ENCODE data around the gene PEAR1. TPM values are rescaled to one million over a fixed set of nuclear protein-coding genes. Genes with fewer than 3 reads are reported as not detected.

Gene PEAR1
- polyA plus RNA-seq, 1 of the 3 experiments (the other 2 are of a cell fraction): 1.2 TPM

- TF ChIP-seq, protein P1, sequence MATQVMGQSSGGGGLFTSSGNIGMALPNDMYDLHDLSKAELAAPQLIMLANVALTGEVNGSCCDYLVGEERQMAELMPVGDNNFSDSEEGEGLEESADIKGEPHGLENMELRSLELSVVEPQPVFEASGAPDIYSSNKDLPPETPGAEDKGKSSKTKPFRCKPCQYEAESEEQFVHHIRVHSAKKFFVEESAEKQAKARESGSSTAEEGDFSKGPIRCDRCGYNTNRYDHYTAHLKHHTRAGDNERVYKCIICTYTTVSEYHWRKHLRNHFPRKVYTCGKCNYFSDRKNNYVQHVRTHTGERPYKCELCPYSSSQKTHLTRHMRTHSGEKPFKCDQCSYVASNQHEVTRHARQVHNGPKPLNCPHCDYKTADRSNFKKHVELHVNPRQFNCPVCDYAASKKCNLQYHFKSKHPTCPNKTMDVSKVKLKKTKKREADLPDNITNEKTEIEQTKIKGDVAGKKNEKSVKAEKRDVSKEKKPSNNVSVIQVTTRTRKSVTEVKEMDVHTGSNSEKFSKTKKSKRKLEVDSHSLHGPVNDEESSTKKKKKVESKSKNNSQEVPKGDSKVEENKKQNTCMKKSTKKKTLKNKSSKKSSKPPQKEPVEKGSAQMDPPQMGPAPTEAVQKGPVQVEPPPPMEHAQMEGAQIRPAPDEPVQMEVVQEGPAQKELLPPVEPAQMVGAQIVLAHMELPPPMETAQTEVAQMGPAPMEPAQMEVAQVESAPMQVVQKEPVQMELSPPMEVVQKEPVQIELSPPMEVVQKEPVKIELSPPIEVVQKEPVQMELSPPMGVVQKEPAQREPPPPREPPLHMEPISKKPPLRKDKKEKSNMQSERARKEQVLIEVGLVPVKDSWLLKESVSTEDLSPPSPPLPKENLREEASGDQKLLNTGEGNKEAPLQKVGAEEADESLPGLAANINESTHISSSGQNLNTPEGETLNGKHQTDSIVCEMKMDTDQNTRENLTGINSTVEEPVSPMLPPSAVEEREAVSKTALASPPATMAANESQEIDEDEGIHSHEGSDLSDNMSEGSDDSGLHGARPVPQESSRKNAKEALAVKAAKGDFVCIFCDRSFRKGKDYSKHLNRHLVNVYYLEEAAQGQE (IDR thresholded peaks at IDR 0.05; ENCODE audit: low read depth, low read length): no peak
- no peak for TF ChIP-seq MEF2A (IDR thresholded peaks at IDR 0.05; ENCODE audit: borderline replicate concordance, low read depth)
- no peak for TF ChIP-seq SMC3 (IDR thresholded peaks at IDR 0.05; ENCODE audit: low read depth, low read length)
- TF ChIP-seq, protein P2, sequence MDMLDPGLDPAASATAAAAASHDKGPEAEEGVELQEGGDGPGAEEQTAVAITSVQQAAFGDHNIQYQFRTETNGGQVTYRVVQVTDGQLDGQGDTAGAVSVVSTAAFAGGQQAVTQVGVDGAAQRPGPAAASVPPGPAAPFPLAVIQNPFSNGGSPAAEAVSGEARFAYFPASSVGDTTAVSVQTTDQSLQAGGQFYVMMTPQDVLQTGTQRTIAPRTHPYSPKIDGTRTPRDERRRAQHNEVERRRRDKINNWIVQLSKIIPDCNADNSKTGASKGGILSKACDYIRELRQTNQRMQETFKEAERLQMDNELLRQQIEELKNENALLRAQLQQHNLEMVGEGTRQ (IDR thresholded peaks at IDR 0.05; ENCODE audit: borderline replicate concordance, low read depth, low read length): no peak
- TF ChIP-seq JUND (IDR thresholded peaks at IDR 0.05): no peak
- no peak for TF ChIP-seq FOXM1 (IDR thresholded peaks at IDR 0.05; ENCODE audit: low read depth)
- no peak for TF ChIP-seq CHD2 (IDR thresholded peaks at IDR 0.05; ENCODE audit: low read length, partially characterized antibody)
- TF ChIP-seq GATA2 (CRISPR knock-in tag; IDR thresholded peaks at IDR 0.05): no peak
- no peak for TF ChIP-seq FOXJ3 (CRISPR knock-in tag; IDR thresholded peaks at IDR 0.05)
Observed at GRCh38 chr1:156862584-156862983, 30.9 kb upstream of the PEAR1 start (continued).

GRCh38 chr1:156862997-156863599 is 30.4 kb upstream of the PEAR1 start:
- no peaks in the 10 kb centered on the region for H3K9me3 ChIP-seq
- no peak overlapping the region for H3K9ac ChIP-seq
- H3K4me2 ChIP-seq: no peak overlapping the region
- H3K27ac ChIP-seq (ENCODE audit: low read depth in 2 of 2, low read length in 1 of 2): peak overlapping the region in 1 of 2 experiments; percentile 39; a peak in 2 of 4 replicates
- no peaks in the 10 kb centered on the region for H4K20me1 ChIP-seq (ENCODE audit: insufficient read depth)
- no peaks in the 10 kb centered on the region for H3K9me2 ChIP-seq
- TF ChIP-seq SMC3 (IDR thresholded peaks at IDR 0.05; ENCODE audit: low read depth, low read length) (no peak), MXI1 (IDR thresholded peaks at IDR 0.05; ENCODE audit: low read depth, low read length) (peak; percentile 12; the same call in 1 of the 2 replicates), GATA2 (CRISPR knock-in tag; IDR thresholded peaks at IDR 0.05) (peak; percentile 18; the same call in 1 of the 2 replicates), GABPA (IDR thresholded peaks at IDR 0.05; ENCODE audit: low read depth) (no peak), FOSL2 (IDR thresholded peaks at IDR 0.05; ENCODE audit: borderline replicate concordance, low read depth) (no peak)
- 65% methylated on average over 10 of the region's 10 CpGs for WGBS (ENCODE audit: low lambda C conversion rate)
- peaks cover 30% of the 10 kb centered on the region for H3K27me3 ChIP-seq (ENCODE audit: insufficient read depth)
- H2AFZ ChIP-seq (ENCODE audit: low read depth): no peak overlapping the region
- POLR2A ChIA-PET: interaction anchor here (1.0 to 1.6 kb wide), 4 partner anchors 24 to 66 kb away, joined by 3 to 4 read pairs (median 3); no protein-coding TSS in a partner anchor
- CTCF ChIA-PET: interaction anchor here (1.8 to 22.1 kb wide), 7 partner anchors 20 to 173 kb away, joined by 5 to 566 read pairs (median 104); partner anchors contain the start of genes ISG20L2, METTL25B and PEAR1
- H3K79me2 ChIP-seq (ENCODE audit: insufficient read depth): no peaks in the 10 kb centered on the region
- H3K4me3 ChIP-seq (ENCODE audit: low read depth in 2 of 2, low read length in 1 of 2): peak overlapping the region in 1 of 2 experiments; percentile 17; a peak in 1 of 4 replicates
- peaks cover 4% of the 10 kb centered on the region for H3F3A ChIP-seq (replicated peaks; ENCODE audit: insufficient read depth)
- no peaks in the 10 kb centered on the region for H3K36me3 ChIP-seq (replicated peaks in 1 of 2; ENCODE audit: control insufficient read depth in 1 of 2, insufficient read depth in 2 of 2, low read length in 1 of 2)
- H3K4me1 ChIP-seq (ENCODE audit: control insufficient read depth in 1 of 2, insufficient read depth in 2 of 2, low read depth in 1 of 2, low read length in 1 of 2): peaks cover 3 to 55% of the 10 kb centered on the region in 2 experiments; a peak in 2 of 4 replicates
- DNase-seq: no peak
